ENCODE results near the gene CRB1.

Gene CRB1

GRCh38 chr1:197287863-197288262, 19.8 kb downstream of the CRB1 start:
- TF ChIP-seq CTCF (IDR thresholded peaks at IDR 0.05; ENCODE audit: control insufficient read depth, extremely low read depth, insufficient read depth), result no peak
- DNase-seq (ENCODE audit: low read depth), result no peak
- no peak overlapping the region for H3K4me3 ChIP-seq (ENCODE audit: low read depth, low read length)

GRCh38 chr1:197302775-197303174, 34.7 kb downstream of the CRB1 start:
- no peak overlapping the region for H3K4me3 ChIP-seq (ENCODE audit: low read depth, low read length)
- DNase-seq (ENCODE audit: low read depth), result no peak
- no peak for TF ChIP-seq CTCF (IDR thresholded peaks at IDR 0.05; ENCODE audit: control insufficient read depth, extremely low read depth, insufficient read depth)

GRCh38 chr1:197303463-197303862, 35.4 kb downstream of the CRB1 start:
- no peak for TF ChIP-seq CTCF (IDR thresholded peaks at IDR 0.05; ENCODE audit: control insufficient read depth, extremely low read depth, insufficient read depth)
- DNase-seq (ENCODE audit: low read depth), result no peak

GRCh38 chr1:197304638-197305200, 36.7 kb downstream of the CRB1 start:
- DNase-seq (ENCODE audit: low read depth), result no peak
- TF ChIP-seq CTCF (IDR thresholded peaks at IDR 0.05; ENCODE audit: control insufficient read depth, extremely low read depth, insufficient read depth), result no peak

More at GRCh38 chr1:197303463-197303862, 35.4 kb downstream of the CRB1 start:
- H3K4me3 ChIP-seq (ENCODE audit: low read depth, low read length), result no peak overlapping the region

GRCh38 chr1:197305925-197306324, 37.9 kb downstream of the CRB1 start:
- H3K4me3 ChIP-seq (ENCODE audit: low read depth, low read length), result no peak overlapping the region
- no peak for TF ChIP-seq CTCF (IDR thresholded peaks at IDR 0.05; ENCODE audit: control insufficient read depth, extremely low read depth, insufficient read depth)
- no peak for DNase-seq (ENCODE audit: low read depth)

More at GRCh38 chr1:197304638-197305200, 36.7 kb downstream of the CRB1 start:
- no peak overlapping the region for H3K4me3 ChIP-seq (ENCODE audit: low read depth, low read length)

GRCh38 chr1:197306381-197307062, 38.5 kb downstream of the CRB1 start:
- TF ChIP-seq CTCF (IDR thresholded peaks at IDR 0.05; ENCODE audit: control insufficient read depth, extremely low read depth, insufficient read depth), result no peak
- H3K4me3 ChIP-seq (ENCODE audit: low read depth, low read length), result no peak overlapping the region
- DNase-seq (ENCODE audit: low read depth), result no peak

GRCh38 chr1:197307136-197307535, 39.1 kb downstream of the CRB1 start:
- no peak for DNase-seq (ENCODE audit: low read depth)
- TF ChIP-seq CTCF (IDR thresholded peaks at IDR 0.05; ENCODE audit: control insufficient read depth, extremely low read depth, insufficient read depth), result no peak
- no peak overlapping the region for H3K4me3 ChIP-seq (ENCODE audit: low read depth, low read length)

All from LNCaP clone FGC (cell line).